ENCODE data around the gene PANK3.
"Not testable (repeated sequence)": the region's sequence is repeated elsewhere in the genome, so short reads cannot be mapped to it uniquely, and the experiment has no call there.

Gene PANK3

DNA sequence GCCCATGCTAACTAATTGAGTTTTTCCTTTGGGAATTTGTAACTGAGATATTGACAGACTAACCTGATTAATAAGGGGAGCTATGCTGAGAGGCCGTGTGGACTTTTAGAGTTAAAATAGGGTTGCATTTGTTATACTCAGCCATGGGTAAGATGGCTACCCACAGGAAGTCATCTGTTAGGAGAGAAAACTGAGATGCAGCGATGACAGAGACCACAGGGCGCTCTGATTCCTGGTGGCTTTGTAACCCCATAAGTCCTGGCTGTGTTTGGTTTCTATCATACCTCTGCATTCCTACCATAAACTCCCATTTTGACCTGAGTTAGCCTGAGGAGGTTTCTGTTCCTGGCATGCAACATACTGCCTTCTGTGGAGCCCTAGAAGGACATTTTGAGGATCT, 19.5 kb upstream of the PANK3 start:
- H2AFZ ChIP-seq (ENCODE audit: low read depth, low read length) = no peak overlapping the region
- no peak for TF ChIP-seq EZH2phosphoT487 (IDR thresholded peaks at IDR 0.05; ENCODE audit: low read depth)
- TF ChIP-seq, protein P1, sequence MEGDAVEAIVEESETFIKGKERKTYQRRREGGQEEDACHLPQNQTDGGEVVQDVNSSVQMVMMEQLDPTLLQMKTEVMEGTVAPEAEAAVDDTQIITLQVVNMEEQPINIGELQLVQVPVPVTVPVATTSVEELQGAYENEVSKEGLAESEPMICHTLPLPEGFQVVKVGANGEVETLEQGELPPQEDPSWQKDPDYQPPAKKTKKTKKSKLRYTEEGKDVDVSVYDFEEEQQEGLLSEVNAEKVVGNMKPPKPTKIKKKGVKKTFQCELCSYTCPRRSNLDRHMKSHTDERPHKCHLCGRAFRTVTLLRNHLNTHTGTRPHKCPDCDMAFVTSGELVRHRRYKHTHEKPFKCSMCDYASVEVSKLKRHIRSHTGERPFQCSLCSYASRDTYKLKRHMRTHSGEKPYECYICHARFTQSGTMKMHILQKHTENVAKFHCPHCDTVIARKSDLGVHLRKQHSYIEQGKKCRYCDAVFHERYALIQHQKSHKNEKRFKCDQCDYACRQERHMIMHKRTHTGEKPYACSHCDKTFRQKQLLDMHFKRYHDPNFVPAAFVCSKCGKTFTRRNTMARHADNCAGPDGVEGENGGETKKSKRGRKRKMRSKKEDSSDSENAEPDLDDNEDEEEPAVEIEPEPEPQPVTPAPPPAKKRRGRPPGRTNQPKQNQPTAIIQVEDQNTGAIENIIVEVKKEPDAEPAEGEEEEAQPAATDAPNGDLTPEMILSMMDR (IDR thresholded peaks at IDR 0.05; ENCODE audit: low read depth, low read length) = no peak
- H3K4me1 ChIP-seq (ENCODE audit: low read length) = no peaks in the 10 kb centered on the region
- H3K27me3 ChIP-seq (ENCODE audit: low read depth, low read length) = no peaks in the 10 kb centered on the region; the same call in 1 of the 2 replicates
- no peaks in the 10 kb centered on the region for H3K79me2 ChIP-seq (ENCODE audit: low read length)
- H3K9ac ChIP-seq (ENCODE audit: low read length) = no peak overlapping the region
- no peaks in the 10 kb centered on the region for H3K9me3 ChIP-seq (ENCODE audit: insufficient read depth, low read length)
- H3K4me3 ChIP-seq (ENCODE audit: low read length) = no peak overlapping the region
- peaks cover 2% of the 10 kb centered on the region for H3K36me3 ChIP-seq (replicated peaks; ENCODE audit: low read depth, low read length)
- H3K27ac ChIP-seq (ENCODE audit: low read length) = no peak overlapping the region
- no peak overlapping the region for H3K4me2 ChIP-seq (ENCODE audit: low read length)
- no peaks in the 10 kb centered on the region for H4K20me1 ChIP-seq (ENCODE audit: insufficient read depth, low read length)

DNA sequence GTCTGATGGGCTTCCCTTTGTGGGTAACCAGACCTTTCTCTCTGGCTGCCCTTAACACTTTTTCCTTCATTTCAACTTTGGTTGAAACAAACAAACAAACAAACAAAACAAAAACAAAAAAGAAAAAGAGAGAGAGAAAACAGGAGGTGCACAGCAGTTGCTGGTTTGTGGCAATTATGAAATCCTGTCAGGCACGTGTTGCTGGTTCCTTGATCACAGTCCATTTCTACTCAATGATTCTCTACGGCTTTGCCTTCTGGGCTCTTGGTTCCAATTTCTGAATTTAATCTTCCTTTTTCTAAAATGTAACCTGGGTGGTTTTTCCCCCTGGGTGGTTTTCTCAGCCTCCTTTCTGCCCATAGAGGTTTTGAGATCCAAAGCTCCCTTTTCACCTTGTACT, 17.8 kb upstream of the PANK3 start:
- Histone ChIP-seq H3K27ac (ENCODE audit: low read length) (no peak overlapping the region), H3K4me2 (ENCODE audit: low read length) (no peak overlapping the region), H3K36me3 (replicated peaks; ENCODE audit: low read depth, low read length) (peaks cover 2% of the 10 kb centered on the region), H2AFZ (ENCODE audit: low read depth, low read length) (no peak overlapping the region), H3K4me3 (ENCODE audit: low read length) (no peak overlapping the region), H3K79me2 (ENCODE audit: low read length) (no peaks in the 10 kb centered on the region), H3K4me1 (ENCODE audit: low read length) (no peaks in the 10 kb centered on the region), H3K27me3 (ENCODE audit: low read depth, low read length) (no peaks in the 10 kb centered on the region; the same call in 1 of the 2 replicates), H3K9me3 (ENCODE audit: insufficient read depth, low read length) (no peaks in the 10 kb centered on the region), H3K9ac (ENCODE audit: low read length) (no peak overlapping the region), H4K20me1 (ENCODE audit: insufficient read depth, low read length) (no peaks in the 10 kb centered on the region)
- no peak for TF ChIP-seq EZH2phosphoT487 (IDR thresholded peaks at IDR 0.05; ENCODE audit: low read depth)
- TF ChIP-seq, protein P1 (IDR thresholded peaks at IDR 0.05; ENCODE audit: low read depth, low read length) = no peak

DNA sequence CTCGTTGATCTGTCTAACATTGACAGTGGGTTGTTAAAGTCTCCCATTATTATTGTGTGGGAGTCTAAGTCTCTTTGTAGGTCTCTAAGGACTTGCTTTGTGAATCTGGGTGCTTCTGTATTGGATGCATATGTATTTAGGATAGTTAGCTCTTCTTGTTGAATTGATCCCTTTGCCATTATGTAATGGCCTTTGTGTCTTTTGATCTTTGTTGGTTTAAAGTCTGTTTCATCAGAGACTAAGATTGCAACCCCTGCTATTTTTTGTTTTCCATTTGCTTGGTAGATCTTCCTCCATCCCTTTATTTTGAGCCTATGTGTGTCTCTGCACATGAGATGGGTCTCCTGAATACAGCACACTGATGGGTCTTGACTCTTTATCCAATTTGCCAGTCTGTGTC, 17.0 kb upstream of the PANK3 start:
- not testable (repeated sequence) for H4K20me1 ChIP-seq (ENCODE audit: insufficient read depth, low read length); H3K4me2 ChIP-seq (ENCODE audit: low read length); H2AFZ ChIP-seq (ENCODE audit: low read depth, low read length); H3K36me3 ChIP-seq (replicated peaks; ENCODE audit: low read depth, low read length); H3K4me1 ChIP-seq (ENCODE audit: low read length); H3K9ac ChIP-seq (ENCODE audit: low read length); H3K4me3 ChIP-seq (ENCODE audit: low read length); H3K27ac ChIP-seq (ENCODE audit: low read length); H3K9me3 ChIP-seq (ENCODE audit: insufficient read depth, low read length); H3K27me3 ChIP-seq (ENCODE audit: low read depth, low read length); H3K79me2 ChIP-seq (ENCODE audit: low read length)

DNA sequence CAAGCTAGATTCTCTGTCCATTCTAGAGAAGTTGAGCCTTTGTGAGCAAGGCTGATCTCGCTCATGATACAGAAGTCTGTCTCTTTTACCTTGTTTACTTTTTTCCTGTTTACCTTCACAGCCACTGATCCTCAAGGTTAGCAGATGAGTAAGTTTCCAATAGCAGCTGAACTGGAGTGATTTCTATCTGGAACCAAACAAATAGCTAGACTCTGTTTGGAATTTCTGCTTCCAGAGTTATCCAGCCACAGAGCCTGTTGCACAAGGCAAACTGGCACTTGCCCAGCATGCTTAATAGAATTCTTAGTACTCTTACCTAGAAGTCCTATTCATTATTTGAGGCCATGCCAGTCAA, 12.8 kb upstream of the PANK3 start:
- Histone ChIP-seq H3K4me2 (ENCODE audit: low read length) (no peak overlapping the region), H3K9ac (ENCODE audit: low read length) (no peak overlapping the region), H3K36me3 (replicated peaks; ENCODE audit: low read depth, low read length) (peaks cover 2% of the 10 kb centered on the region), H3K27ac (ENCODE audit: low read length) (no peak overlapping the region), H3K4me1 (ENCODE audit: low read length) (peaks cover 13% of the 10 kb centered on the region), H4K20me1 (ENCODE audit: insufficient read depth, low read length) (no peaks in the 10 kb centered on the region), H3K79me2 (ENCODE audit: low read length) (no peaks in the 10 kb centered on the region), H3K27me3 (ENCODE audit: low read depth, low read length) (no peaks in the 10 kb centered on the region; the same call in 1 of the 2 replicates), H3K4me3 (ENCODE audit: low read length) (no peak overlapping the region), H2AFZ (ENCODE audit: low read depth, low read length) (no peak overlapping the region), H3K9me3 (ENCODE audit: insufficient read depth, low read length) (no peaks in the 10 kb centered on the region)
- TF ChIP-seq EZH2phosphoT487 (IDR thresholded peaks at IDR 0.05; ENCODE audit: low read depth) = no peak
- TF ChIP-seq, protein P1 (IDR thresholded peaks at IDR 0.05; ENCODE audit: low read depth, low read length) = no peak

Measured in OCI-LY3 (cell line).